Aorta (tissue), 5 donors: ENCODE results near the gene TNFRSF13B. TPM values are rescaled to one million over a fixed set of nuclear protein-coding genes. Genes with fewer than 3 reads are reported as not detected.
"Not testable (repeated sequence)": the region's sequence is repeated elsewhere in the genome, so short reads cannot be mapped to it uniquely, and the experiment has no call there.

Experiments
- ATAC-seq: fragments of 200-7000 bp; cut with Tn5 transposase; one replicate; pipeline ENCODE4 v1.9.1; 2022; ENCODE audit warnings: moderate library complexity; ENCODE audit not compliant: low FRiP score
- DNase-seq, 2 donors: peaks; one replicate each; pipeline ENCODE4 v3.0.0-alpha.2; 2020
- H3K27ac ChIP-seq, 2 donors: one replicate each; pipeline ENCODE4 v1.5.1; 2013; ENCODE audit warnings: low read length in 2 of 2, mild to moderate bottlenecking in 2 of 2, moderate library complexity in 2 of 2, control low read depth in 1 of 2, inconsistent platforms in 1 of 2, low read depth in 1 of 2
- H3K27me3 ChIP-seq, 2 donors: one replicate each; pipeline ENCODE4 v1.6.1; 2013; ENCODE audit warnings: control low read depth in 1 of 2, low read length in 1 of 2, mild to moderate bottlenecking in 1 of 2, moderate library complexity in 1 of 2; ENCODE audit not compliant: insufficient read depth in 2 of 2, control insufficient read depth in 1 of 2
- H3K36me3 ChIP-seq, 2 donors: one replicate each; pipeline ENCODE4 v1.6.1; 2013; ENCODE audit warnings: control low read depth in 1 of 2, low read length in 1 of 2, mild to moderate bottlenecking in 1 of 2; ENCODE audit not compliant: insufficient read depth in 2 of 2, control insufficient read depth in 1 of 2
- H3K4me1 ChIP-seq, 2 donors: one replicate each; pipeline ENCODE4 v1.6.1; 2013; ENCODE audit warnings: low read length in 2 of 2, control low read depth in 1 of 2, mild to moderate bottlenecking in 1 of 2, moderate library complexity in 1 of 2; ENCODE audit not compliant: insufficient read depth in 2 of 2, control insufficient read depth in 1 of 2
- H3K4me3 ChIP-seq, 2 donors: one replicate each; pipeline ENCODE4 v1.5.1; 2013; ENCODE audit warnings: low read length in 2 of 2, control low read depth in 1 of 2, mild to moderate bottlenecking in 1 of 2
- H3K9me3 ChIP-seq: one replicate; pipeline ENCODE4 v1.6.1; 2013; ENCODE audit warnings: mild to moderate bottlenecking, low read length; ENCODE audit not compliant: control insufficient read depth
- WGBS, 2 donors: extraction: QIAGEN DNeasy Blood & Tissue Kit; methylation state at CpG; one replicate each; pipeline ENCODE4 v1.1.7; 2013; 5-methylcytosine and 5-hydroxymethylcytosine counted together
- intact Hi-C, 2 donors: fragments of 100-400 bp; cut with DNase I; formaldehyde crosslinking; loops; one replicate each; pipeline versions ENCODE4 v1.14.2 to v1.15.0; 2022
- polyA plus RNA-seq, 2 donors: library from polyadenylated mRNA; stranded (reverse); fragments of 200-250 nt; gene quantifications; one replicate each; pipeline ENCODE4 v1.2.3, GENCODE V29; 2013
- total RNA-seq, 2 donors: library from RNA; stranded (reverse); fragmentation: NEBNext Ultra II Directional; extraction: Animal tissue kit (Norgen Biotek cat#: 25700); gene quantifications; one replicate each; pipeline ENCODE4 v1.2.1, GENCODE V29; 2021
- donor health status: healthy with polysubstance abuse.
- donor health status: Bipolar disorder and iron deficiency.
- donor health status: DM: no; HTN: no; CAD: no.
- donor health status: DM: no; HTN: no; CAD: no.
- donor health status: DM: yes; HTN: yes; CAD: no.

TNFRSF13B gene
- total and polyA plus RNA-seq, 4 donors = not detected

DNA sequence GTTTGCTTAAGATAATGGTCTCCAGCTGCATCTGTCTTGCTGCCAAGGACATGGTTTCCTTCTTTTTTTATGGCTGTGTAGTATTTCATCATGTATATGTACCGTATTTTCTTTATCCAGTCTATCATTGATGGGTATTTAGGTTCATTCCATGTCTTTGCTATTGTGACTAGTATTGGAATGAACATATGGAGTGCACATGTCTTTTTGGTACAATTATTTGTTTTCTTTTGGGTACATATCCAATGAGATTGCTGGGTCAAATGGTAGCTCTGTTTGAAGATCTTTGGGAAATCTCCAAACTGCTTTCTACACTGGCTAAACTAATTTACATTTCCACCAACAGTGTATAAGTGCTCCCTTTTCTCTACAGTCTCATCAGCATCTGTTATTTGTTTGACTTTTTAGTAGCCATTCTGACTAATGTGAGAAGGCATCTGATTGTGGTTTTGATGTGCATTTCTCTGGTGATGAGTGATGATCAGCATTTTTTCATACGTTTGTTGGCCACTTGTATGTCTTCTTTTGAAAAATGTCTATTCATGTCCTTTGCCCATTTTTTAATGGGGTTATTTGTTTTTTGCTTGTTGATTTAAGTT lies 66.2 kb downstream of the TNFRSF13B start:
- Histone ChIP-seq H3K36me3 (no peaks in the 10 kb centered on the region), H3K27me3 (no peaks in the 10 kb centered on the region), H3K27ac (no peak overlapping the region), H3K9me3 (no peaks in the 10 kb centered on the region), H3K4me3 (no peak overlapping the region), H3K4me1 (no peaks in the 10 kb centered on the region)
- no peak for DNase-seq
- intact Hi-C loops = no loop called here
- ATAC-seq = no peak
- 43% methylated on average over 2 of the region's 2 CpGs for WGBS, 2 donors

DNA sequence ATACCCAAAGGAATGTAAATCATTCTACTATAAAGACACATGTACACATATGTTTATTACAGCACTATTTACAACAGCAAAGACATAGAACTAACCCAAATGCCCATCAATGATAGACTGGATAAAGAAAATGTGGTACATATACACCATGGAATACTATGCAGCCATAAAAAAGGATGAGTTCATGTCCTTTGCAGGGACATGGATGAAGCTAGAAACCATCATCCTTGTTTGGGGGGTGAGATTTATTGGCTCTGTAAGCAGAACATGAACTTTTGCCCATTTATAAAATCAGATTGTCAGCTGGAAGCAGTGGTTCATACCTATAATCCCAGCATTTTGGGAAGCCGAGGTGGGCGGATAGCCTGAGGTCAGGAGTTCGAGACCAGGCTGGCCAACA lies 68.8 kb downstream of the TNFRSF13B start:
- H3K27ac ChIP-seq, H3K9me3 ChIP-seq, ATAC-seq, intact Hi-C loops, H3K27me3 ChIP-seq, H3K36me3 ChIP-seq, H3K4me1 ChIP-seq, H3K4me3 ChIP-seq: not testable (repeated sequence)
- WGBS, 2 donors = 87 to 89% methylated on average over 3 of the region's 3 CpGs
- DNase-seq = peak in 1 of 2 donors; percentile 13

DNA sequence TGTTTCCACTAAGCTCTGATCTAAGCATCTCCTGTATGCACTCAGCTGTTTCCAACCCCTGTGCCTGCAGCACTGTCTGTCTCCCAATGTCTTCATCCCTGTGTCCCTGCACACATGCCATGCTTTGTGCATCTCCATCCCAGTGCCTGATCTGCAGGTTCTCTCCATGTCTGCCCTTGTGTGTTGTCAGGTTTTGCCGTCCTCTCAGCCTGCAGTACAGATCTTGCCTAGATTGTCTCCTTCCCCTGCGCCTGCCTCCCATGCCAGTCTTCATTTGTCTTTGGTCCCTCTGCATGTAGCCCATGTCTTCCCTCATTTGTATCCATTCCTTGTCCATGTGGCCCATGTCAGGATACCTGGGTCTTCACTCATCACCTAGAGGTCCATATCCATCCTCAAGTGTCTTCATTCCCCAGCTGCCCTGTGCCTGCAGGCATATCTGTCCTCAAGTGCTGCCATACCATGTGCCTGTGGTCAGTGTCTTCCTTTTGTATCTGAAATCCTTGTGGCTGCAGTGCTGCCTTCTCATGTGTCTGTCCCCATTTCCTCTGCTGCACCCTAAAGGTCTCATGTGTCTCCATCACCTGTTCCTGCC lies 71.5 kb downstream of the TNFRSF13B start:
- WGBS, 2 donors = 88 to 90% methylated on average over 2 of the region's 2 CpGs
- Histone ChIP-seq H3K27ac (no peak overlapping the region), H3K4me1 (no peaks in the 10 kb centered on the region), H3K4me3 (no peak overlapping the region), H3K36me3 (no peaks in the 10 kb centered on the region), H3K27me3 (no peaks in the 10 kb centered on the region), H3K9me3 (no peaks in the 10 kb centered on the region)
- ATAC-seq (no peak), DNase-seq (peak in 1 of 2 donors; percentile 14)
- intact Hi-C loops = no loop called here

DNA sequence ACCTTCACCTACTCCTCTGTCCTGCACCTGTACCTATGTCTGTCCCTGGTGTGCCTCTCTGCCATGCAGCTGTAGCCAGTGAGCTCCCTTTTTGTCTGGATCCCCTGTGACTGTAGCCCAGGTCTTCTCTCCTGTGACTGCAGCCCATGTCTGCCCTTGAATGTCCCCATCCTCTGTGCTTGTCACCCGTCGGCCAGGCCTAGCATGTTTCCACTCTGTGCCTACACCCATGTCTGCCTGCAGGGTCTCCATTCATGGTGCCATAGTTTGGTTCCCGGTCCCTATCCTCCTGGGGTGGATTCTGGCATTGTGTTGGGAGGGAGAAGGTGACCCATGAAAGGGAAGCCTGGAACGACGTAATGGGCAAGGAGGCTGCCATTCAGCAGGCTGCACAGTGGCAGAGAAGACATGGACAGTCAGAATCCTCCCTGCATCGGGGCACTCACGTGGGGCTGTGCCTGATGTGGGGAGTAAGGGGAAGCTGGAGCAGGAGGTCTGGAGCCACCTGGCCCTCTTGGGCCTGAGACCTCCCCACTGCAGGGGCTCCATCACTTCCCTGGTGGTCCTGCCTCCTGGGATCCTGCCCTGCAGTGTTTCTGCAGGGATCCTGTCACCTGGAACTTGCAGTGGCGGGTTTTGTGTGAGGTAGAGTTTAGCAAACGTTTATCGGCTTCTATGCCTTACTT lies 74.6 kb downstream of the TNFRSF13B start:
- intact Hi-C loops = not testable (repeated sequence)

DNA sequence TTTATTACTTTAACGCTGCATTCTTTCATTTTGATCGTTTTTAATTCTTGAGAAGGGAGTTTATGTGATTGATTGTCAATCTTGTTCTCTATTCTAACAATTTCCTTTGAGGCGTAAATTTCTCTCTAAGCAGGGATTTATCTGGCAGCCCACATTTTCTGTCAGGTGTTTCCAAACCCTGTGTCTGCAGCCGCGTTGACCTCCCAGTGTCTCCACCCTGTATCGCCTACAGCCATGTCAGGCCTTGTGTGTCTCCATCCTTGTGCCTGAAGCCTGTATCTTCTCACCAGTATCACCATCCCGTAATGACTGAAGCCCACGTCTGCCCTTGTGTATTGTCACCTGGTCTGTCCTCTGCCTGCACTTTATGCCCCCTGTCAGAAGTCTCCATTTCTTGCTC lies 75.7 kb downstream of the TNFRSF13B start:
- ATAC-seq, H3K27ac ChIP-seq, H3K9me3 ChIP-seq, H3K27me3 ChIP-seq, H3K4me1 ChIP-seq, intact Hi-C loops, H3K36me3 ChIP-seq, H3K4me3 ChIP-seq, DNase-seq: not testable (repeated sequence)
- 93 to 95% methylated on average over 8 of the region's 8 CpGs for WGBS, 2 donors

More for the DNA sequence above, 74.6 kb downstream of the TNFRSF13B start:
- not testable (repeated sequence) for ATAC-seq, H3K9me3 ChIP-seq, H3K36me3 ChIP-seq, H3K27me3 ChIP-seq, H3K4me3 ChIP-seq, H3K4me1 ChIP-seq, H3K27ac ChIP-seq
- 82% methylated on average over 10 of the region's 10 CpGs for WGBS, 2 donors
- DNase-seq = peak in 1 of 2 donors; percentile 22

DNA sequence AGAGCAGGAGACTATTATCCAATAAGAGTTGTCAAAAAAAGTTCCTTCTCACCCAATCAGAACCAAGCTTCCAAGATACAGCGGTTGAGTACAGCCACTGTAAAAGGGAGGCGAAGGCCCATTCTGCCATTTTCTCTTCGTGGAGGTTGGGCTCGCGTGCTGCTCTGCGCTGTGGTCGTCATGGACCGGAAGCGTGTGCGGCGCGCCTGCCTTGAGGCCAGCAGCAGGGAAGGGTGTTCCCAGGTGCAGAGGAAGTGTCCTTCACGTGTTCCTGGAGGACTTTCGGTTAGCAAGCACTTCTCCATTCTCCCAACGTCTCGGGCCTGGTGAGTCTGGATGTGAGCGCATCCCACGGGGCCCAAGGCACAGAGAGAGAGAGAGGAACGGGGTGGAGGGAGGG lies 78.4 kb downstream of the TNFRSF13B start:
- H3K9me3 ChIP-seq, H3K27me3 ChIP-seq, intact Hi-C loops, H3K36me3 ChIP-seq, H3K4me1 ChIP-seq, ATAC-seq, H3K4me3 ChIP-seq, H3K27ac ChIP-seq: not testable (repeated sequence)
- peak in 1 of 2 donors; percentile 40 for DNase-seq
- WGBS, 2 donors = 93 to 96% methylated on average over 16 to 19 of the region's 19 CpGs

DNA sequence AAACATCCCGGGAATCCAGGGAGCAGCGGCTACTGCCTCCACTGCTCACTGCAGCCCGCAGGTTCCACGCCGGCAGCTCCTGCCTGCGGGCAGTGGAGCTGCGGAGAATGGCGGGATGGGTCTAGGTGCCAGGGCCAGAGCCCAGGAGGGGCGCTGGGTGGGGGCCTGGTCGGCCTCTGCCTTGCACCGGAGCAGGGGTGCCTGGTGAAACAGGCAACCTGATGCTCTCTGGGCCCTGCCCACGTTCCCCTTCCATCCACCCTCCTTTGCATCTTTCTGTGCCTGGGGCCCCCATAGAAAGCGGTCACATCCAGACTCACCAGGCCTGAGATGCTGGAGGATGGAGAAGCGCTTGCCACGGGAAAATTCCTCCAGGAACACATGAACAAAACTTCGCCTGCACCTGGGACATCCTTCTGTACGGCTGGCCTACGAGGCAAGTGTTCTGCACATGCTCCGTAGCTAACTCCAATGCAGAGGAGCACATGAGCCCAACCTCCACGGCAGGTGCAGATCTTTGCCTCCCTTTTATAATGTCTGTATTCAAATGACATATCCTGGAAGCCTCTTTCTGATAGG lies 79.0 kb downstream of the TNFRSF13B start:
- WGBS, 2 donors = 87 to 92% methylated on average over 14 to 17 of the region's 20 CpGs
- intact Hi-C loops, H3K9me3 ChIP-seq, H3K27me3 ChIP-seq, H3K4me1 ChIP-seq, H3K4me3 ChIP-seq, H3K27ac ChIP-seq, H3K36me3 ChIP-seq, ATAC-seq: not testable (repeated sequence)
- peak in 1 of 2 donors; percentile 23 for DNase-seq

DNA sequence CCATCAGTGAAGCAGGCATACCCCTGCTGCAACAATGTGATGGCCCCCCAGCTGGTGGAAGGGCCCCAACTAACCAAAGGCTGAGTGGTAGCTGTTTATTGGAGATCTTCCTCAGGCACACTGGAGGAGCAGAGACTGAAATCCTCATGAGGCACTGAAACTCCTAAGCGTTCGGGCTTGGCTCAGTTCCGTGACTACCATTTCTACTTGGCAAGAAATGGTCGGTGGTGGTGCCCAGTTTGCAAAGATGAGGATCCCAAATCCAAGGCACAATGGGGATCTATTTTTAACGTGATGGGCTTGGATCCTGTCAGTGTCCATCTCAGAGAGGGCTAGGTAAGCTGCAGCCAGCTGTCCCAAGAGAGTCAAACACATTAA lies 82.8 kb downstream of the TNFRSF13B start:
- Histone ChIP-seq H3K36me3 (no peaks in the 10 kb centered on the region), H3K4me1 (no peaks in the 10 kb centered on the region), H3K27ac (no peak overlapping the region), H3K27me3 (no peaks in the 10 kb centered on the region), H3K4me3 (no peak overlapping the region), H3K9me3 (no peaks in the 10 kb centered on the region)
- WGBS, 2 donors = 88 to 89% methylated on average over 5 of the region's 5 CpGs
- no peak for DNase-seq
- intact Hi-C loops = no loop called here
- no peak for ATAC-seq
